GM19438 (cell line): ENCODE measurements around the gene CPS1.

Experiments used
- ATAC-seq: cut with Tn5 transposase; IDR thresholded peaks from one replicate; pipeline ENCODE4 v1.9.1; 2021; ENCODE audit warnings: low read depth; ENCODE audit not compliant: unreplicated experiment

The CPS1 gene

DNA sequence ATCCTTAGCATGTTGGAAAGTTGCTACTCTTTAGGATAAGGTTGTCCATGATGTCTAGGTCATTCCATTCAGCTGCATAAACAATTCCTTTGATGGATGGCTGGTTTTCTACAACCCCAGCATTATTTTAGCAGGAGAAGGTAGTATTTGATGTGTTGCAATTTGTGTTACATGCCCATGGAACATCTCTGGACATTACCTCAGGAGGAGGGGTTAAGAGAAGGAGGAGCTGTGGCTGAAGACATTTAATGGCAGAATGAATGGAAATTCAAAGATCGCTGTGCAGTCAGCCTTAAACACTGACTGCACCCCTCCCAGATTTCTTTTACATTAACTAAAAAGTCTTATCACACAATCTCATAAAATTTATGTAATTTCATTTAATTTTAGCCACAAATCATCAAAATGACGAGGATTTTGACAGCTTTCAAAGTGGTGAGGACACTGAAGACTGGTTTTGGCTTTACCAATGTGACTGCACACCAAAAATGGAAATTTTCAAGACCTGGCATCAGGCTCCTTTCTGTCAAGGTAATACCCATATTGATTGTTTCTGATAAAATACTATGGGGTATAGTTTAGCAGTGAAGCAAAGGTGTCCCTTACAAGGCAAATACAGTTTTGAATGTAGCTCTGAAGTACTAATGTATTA is at the start of gene CPS1:
TSS of gene CPS1 (plus strand) at position 271 of the 652 bp plus-strand sequence. CDS start at position 406, 135 bp downstream.
- no peak for ATAC-seq

- no peak for ATAC-seq
These were observed 40.5 kb upstream of the CPS1 start for GRCh38 chr2:210515911-210516310.

- ATAC-seq, result no peak
These were observed 39.1 kb upstream of the CPS1 start for GRCh38 chr2:210517264-210517663.

- ATAC-seq, result no peak
These were observed 36.8 kb upstream of the CPS1 start for GRCh38 chr2:210519594-210519993.

DNA sequence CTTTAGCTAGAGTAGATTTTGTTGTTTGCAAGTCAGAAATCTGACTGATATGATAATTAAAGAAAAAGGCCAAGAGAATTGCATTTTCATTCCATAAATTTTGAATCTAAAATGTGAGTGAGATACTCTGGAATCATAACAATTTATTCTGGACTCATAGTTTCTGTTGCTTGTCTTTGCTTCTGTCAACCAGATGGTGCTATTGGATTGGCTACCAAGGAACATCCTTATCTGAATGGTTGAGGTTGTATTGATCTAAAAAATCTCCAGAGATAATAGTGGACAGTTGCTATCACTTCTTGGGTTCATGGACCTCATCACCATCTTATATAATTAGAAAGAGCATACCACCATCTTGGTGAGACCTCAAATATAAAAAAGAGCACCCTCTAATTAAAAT is 34.0 kb upstream of the CPS1 start:
- ATAC-seq, result no peak

- ATAC-seq, result no peak
These were observed 32.6 kb upstream of the CPS1 start for GRCh38 chr2:210523650-210524289.

GRCh38 chr2:210524533-210524932 is 31.9 kb upstream of the CPS1 start:
- ATAC-seq, result no peak

DNA sequence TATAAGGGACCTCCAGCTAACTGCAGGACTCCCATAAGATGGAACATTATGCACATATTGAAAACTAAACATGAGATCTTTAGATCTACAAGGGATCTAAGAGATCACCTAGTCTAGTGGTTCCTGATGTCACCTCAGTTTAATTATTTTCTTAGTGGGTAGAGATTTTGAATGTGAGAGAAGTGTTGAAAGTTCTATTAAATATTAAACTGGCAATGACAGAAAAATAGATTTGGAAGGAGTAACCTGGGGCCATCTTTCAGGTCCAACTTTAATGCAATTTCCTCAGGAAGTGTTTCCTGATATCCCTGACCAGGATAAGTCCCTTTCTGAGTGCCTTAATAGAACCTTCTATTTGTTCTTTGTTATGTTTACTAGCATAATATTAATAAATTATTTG is 29.1 kb upstream of the CPS1 start:
- peak; percentile 91 for ATAC-seq

DNA sequence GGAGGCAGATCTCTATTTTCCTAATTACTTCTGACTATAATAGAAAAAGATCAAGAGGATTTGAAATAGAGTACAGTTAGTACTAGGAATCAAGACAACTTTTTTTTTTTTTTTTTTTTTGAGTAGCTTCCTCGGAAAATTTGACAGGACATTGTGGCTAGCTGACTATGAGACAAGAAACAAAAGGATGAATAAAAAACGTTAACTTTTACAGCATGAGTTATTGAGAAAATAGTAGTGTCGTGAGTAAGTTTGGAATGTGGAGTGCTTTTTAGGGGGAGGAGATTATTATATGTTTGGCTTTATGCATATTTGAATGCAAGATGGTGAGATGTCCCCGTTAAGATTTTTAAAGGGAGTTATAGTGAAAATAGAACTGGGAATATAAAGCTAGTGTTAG is 27.7 kb upstream of the CPS1 start:
- no peak for ATAC-seq

GRCh38 chr2:210531050-210531449 is 25.3 kb upstream of the CPS1 start:
- no peak for ATAC-seq

DNA sequence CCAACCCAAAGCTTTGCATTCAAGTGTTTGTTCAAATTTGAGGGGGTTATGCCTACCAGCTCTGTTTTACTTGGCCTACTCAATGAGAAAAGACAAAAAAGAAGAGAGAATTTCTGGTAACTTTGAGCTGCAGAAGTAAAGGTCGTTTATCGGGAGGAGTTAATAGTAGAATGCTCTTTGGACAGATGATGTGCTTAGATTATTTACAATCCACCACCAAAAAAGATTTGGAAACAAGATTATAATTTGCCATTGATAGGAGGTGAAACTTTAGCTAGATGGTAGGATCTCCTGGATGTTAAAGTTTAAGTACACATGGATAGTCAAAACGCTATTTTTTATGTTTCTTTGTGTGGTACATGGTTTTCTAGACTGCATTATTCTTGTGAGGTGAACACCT is 24.9 kb upstream of the CPS1 start:
- no peak for ATAC-seq

DNA sequence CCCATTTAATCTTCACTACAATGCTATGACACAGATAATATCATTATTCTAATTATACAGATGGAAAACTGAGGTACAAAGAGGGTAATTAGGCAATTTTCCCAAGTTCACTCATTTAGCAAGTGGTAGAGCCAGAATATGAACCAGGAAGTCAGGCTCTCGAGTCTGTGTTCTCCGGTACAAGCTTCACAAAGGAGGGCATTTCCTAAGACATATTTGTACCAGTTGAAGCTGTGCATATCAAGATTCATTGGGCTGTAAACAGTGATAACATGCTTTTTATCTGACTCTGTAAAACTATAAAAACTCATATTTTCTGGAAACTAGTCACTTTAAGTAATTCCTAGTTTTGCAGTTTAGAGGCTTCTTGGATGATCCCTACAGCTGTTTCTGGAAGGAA is 23.0 kb upstream of the CPS1 start:
- no peak for ATAC-seq

- ATAC-seq, result no peak
These were observed 21.5 kb upstream of the CPS1 start for GRCh38 chr2:210534879-210535278.

DNA sequence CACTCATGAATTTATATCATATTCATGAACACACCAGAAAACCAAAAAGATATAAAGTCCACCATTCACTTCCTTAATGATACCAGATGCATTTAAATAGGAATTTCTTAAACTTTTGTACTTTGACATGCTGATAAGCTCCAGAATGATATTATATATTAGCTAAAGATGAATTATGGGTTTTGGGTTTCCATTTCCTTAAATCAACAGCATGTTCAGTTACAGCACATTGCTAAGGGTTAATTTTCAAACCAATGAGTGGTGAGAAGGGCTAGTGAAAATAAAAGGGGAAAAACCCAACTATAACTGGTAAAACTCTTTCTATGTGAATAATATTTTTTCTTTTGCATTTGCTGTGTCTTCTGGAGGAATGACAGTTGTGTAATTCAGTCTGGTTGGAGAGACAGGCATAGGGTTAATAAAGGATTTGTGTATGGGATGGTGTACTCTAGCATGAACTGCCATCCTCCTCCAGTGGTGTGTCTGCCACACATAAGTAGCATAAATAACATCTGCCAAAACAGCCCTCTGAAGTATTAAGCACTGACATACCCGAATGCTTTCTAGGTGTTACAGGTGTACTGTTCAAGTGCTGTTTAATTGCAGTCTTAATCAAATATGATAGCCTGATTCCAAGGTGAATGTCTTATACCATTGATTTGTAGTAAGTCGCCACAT is 19.3 kb upstream of the CPS1 start:
- peak; percentile 66 for ATAC-seq

GRCh38 chr2:210539035-210539434 is 17.4 kb upstream of the CPS1 start:
- no peak for ATAC-seq

- ATAC-seq, result no peak
These were observed 16.6 kb upstream of the CPS1 start for GRCh38 chr2:210539578-210540416.

DNA sequence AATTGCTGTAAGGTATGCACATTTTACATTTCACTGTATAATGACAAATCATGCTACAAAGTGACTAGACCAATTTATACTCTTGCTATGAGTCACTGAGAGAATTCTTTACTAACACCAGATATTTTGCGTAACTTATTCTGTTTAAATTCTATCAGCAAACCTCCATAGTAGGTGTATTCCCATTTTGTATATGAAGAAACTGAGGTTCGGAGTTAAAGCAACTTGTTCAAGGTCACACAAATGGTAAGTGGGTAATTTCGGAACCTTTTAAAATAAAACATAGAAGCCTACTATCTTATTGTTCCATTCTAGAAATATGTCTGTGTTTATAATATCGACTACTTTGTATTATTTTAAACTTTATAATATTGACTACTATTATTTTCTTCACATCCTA is 15.9 kb upstream of the CPS1 start:
- ATAC-seq, result no peak

- ATAC-seq, result no peak
These were observed 15.5 kb upstream of the CPS1 start for GRCh38 chr2:210540900-210541289.

- no peak for ATAC-seq
These were observed 15.0 kb upstream of the CPS1 start for GRCh38 chr2:210541290-210541902.

GRCh38 chr2:210544007-210544590 is 12.3 kb upstream of the CPS1 start:
- ATAC-seq, result no peak
